Neural progenitor cell (in vitro differentiated cells): ENCODE measurements around the gene PLA2R1.

Experiments used
- CTCF ChIP-seq: fragments of 200-600 bp; sonication (generic); IDR thresholded peaks from 2 replicates; pipeline ENCODE4 v1.5.1; 2017; ENCODE audit warnings: antibody characterized with exemption, mild to moderate bottlenecking
- EZH2 ChIP-seq: fragments of 200-600 bp; sonication (generic); IDR thresholded peaks from 2 replicates; pipeline ENCODE4 v1.6.1; 2017; ENCODE audit warnings: antibody characterized with exemption, mild to moderate bottlenecking, moderate library complexity
- EZH2phosphoT487 ChIP-seq: fragments of 200-600 bp; sonication (generic); IDR thresholded peaks from 2 replicates; pipeline ENCODE4 v1.6.1; 2017; ENCODE audit warnings: antibody characterized with exemption

GRCh38 chr2:159959136-159959535, 103.3 kb downstream of the PLA2R1 start:
- TF ChIP-seq EZH2 (no peak), CTCF (no peak), EZH2phosphoT487 (no peak)
